ENCODE data around the gene EIF1AD.
A peak's percentile ranks its signal among the peaks of the same experiment; 100 is the strongest.
"Not testable (repeated sequence)": the region's sequence is repeated elsewhere in the genome, so short reads cannot be mapped to it uniquely, and the experiment has no call there.

EIF1AD gene

DNA sequence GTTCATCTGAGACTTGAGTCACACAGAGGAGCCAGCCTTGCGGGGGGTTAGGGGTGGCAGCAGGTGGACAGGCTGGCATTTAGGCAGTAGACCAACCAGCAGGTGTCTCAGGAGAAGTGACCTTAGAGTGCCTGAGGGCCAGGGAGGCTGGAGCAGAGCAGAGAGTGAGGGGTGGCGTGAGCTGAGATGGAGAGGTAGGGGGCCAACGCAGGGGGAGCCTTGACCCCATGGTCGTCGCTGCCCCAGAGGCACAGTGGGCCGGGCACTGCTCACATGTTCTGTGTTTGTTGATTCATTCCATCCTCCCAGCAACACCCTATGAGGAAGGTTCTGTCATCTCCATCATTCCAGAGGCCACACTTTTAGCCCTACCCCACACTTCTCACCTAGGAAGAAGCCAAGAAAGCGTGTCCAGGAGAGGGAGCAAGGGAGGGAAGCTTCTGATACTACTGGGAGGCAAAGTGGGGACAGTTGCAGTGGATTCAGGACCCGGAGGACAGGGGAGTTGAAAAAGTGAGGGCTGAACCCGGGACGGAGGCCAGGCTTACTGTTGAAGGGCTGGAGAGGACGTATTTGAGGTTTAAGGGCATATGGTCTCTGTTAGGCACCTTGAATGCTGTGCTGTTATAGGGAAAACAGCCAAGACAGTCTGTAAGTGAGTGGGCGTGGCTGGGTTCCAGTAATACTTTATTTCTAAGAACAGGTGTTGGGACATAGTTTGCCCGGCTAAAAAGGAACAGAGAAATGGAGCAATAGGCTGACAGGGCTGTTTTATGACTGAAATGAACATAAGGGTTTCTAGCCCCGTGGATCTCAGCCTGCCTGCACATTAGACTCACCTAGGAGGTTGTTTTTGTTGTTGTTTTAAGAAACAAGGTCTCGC lies 33.1 kb downstream of the EIF1AD start:
- DNase-seq (ENCODE audit: low spot score) = no peak

DNA sequence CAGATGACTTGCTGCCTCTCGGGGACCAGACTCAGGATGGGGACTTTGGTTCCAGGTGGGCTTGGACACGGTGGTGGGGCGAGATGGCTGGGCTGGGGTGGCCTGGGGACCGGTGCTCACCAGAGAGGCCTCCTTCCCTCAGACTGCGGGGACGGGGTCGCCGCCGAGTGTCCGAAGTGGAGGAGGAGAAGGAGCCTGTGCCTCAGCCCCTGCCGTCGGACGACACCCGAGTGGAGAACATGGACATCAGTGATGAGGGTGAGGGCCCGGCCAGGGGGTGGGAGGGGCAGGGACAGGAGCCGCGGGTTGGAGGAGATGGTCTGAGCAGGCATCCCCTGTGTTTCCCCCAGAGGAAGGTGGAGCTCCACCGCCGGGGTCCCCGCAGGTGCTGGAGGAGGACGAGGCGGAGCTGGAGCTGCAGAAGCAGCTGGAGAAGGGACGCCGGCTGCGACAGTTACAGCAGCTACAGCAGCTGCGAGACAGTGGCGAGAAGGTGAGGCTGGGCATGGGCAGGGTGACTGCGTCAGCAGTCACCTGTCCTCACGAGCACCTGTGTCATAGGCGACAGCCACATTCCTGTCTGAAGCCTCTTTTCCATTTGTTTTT lies 34.5 kb downstream of the EIF1AD start:
- DNase-seq (ENCODE audit: low spot score) = no peak

DNA sequence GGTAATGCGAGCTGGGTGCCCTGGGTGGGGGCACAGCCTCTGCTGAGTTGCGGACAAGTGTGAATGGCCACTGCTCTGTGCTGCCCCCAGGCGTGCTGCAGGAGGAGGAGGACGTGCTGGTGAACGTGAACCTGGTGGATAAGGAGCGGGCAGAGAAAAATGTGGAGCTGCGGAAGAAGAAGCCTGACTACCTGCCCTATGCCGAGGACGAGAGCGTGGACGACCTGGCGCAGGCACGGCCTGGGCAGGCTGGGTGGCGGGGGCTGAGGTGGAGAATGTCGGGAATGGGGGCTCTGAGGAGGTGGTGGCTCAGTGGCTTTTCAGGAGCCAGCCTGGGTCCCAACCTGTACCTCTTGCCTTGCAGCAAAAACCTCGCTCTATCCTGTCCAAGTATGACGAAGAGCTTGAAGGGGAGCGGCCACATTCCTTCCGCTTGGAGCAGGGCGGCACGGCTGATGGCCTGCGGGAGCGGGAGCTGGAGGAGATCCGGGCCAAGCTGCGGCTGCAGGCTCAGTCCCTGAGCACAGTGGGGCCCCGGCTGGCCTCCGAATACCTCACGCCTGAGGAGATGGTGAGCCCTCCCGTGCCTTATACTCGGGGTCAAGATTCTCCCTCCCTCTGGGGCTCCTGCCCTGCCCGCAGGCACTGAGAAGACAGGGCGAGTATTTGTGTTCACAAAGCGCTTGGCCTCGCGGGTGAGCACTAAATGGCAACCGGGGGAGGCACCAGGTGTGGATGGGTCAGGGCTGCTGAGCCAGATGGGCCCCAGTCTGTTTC lies 35.8 kb downstream of the EIF1AD start:
- no peak for DNase-seq (ENCODE audit: low spot score)

DNA sequence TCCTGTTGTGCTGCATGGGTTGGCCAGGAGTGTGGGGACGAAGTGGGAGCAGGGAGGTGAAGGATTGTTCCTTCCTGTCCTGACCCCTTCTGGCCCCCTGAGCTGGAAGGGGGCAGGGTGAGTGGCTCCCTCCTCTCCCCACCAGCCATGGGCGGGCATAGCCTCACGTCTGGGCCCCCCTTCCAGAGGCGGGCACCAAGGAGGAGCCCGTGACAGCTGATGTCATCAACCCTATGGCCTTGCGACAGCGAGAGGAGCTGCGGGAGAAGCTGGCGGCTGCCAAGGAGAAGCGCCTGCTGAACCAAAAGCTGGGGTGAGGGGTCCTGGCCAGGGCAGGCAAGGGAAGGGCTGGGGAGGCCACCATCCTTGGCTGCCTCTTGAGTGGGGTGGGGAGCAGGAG lies 37.1 kb downstream of the EIF1AD start:
- no peak for DNase-seq (ENCODE audit: low spot score)

DNA sequence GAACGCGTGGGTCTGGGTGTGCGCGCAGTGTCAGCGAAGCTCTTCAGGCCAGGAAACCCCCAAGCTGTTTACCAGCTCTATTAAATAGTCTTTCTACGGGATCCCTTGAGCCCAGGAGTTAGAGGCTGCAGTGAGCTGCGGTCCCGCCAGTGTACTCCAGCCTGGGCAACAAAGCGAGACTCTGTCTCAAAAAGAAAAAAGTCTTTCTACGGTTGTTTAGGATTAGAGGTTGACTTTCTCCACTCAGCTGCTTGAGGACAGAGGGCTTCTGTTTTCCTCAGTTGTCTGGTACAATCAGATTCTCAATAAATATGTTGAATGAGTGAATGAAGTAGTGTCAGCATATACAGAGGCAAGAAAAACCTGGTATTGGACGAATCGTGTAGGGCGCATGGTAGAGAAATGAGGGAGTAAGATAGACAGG lies 39.8 kb downstream of the EIF1AD start:
- no peak for DNase-seq (ENCODE audit: low spot score)

DNA sequence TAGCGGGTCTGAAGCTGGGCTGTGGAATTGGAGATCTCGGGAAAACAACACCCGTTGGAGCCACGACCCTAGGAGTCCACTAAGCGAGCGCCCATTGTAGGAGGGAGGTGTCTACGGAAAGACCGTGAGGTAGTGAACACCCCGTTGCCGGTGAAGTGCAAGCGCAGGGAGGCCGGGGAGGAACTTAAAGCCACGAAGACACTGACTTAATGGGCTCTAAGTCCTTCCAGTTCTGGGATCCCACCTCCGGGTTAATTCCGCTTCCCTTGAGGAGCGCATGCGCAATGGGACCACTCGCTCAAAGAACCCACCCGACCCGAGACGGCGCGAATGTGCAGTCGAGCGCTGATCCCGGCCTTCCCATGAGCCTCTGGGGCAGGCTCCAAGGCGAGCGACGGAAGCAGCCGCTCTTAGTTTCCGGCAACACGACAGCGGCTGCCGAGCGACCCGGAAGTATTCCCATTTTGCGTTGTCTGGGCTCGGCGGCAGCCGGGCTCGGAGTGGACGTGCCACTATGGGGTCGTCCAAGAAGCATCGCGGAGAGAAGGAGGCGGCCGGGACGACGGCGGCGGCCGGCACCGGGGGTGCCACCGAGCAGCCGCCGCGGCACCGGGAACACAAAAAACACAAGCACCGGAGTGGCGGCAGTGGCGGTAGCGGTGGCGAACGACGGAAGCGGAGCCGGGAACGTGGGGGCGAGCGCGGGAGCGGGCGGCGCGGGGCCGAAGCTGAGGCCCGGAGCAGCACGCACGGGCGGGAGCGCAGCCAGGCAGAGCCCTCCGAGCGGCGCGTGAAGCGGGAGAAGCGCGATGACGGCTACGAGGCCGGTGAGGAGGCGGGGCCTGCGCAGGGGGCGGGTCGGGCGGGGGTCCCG lies 40.5 kb downstream of the EIF1AD start, which contains the start of gene SART1:
Gene SART1, plus strand, starts transcription at position 468 of the 874 bp plus-strand sequence. Its CDS starts 47 bp downstream, at position 515.
- peak; percentile 100 for DNase-seq (ENCODE audit: low spot score)

DNA sequence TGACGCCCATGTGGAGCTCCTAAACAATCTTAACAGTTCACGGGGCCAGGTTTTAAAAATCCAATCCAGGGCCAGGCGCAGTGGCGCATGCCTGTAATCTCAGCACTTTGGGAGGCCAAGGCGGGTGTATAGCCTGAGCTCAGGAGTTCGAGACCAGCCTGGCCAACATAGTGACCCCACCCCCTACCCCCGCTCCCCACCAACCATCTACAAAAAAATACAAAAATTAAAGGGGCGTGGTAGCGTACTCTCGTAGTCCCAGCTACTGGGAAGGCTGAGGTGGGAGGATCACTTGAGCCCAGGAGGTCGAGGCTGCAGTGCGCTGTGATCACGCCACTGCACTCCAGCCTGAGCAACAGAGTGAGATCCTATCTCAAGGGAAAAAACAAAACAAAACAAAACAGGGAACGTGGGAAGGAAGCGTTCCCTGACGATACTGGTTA lies 41.1 kb downstream of the EIF1AD start:
- DNase-seq (ENCODE audit: low spot score) = no peak

DNA sequence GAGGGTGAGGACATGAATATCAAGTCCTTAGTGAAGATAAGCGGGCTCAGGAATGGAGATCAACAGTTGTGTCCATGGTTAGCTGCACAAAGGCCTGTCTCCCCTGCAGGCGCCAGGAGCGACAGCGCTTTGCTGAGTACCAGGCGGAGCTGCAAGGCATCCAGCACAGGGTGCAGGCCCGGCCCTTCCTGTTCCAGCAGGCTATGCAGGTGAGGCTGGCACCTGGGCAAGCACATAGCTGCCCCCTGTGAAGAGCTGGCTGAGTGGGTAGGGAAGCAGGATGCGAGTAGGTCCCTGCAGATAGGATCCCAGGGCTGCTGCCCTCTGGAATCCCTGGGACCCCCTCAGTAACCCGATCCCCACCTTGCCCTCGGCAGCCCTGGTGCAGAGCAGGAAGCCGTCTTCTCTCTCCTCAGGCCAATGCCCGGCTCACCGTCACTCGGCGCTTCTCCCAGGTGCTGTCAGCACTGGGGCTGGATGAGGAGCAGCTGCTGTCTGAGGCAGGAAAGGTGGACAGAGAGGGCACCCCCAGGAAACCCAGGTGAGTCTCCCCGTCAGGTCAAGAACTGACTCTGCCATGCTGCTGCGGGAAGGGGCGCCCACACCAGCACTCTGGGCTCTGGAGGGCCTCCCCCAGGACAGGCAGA lies 43.1 kb downstream of the EIF1AD start:
- DNase-seq (ENCODE audit: low spot score) = no peak

DNA sequence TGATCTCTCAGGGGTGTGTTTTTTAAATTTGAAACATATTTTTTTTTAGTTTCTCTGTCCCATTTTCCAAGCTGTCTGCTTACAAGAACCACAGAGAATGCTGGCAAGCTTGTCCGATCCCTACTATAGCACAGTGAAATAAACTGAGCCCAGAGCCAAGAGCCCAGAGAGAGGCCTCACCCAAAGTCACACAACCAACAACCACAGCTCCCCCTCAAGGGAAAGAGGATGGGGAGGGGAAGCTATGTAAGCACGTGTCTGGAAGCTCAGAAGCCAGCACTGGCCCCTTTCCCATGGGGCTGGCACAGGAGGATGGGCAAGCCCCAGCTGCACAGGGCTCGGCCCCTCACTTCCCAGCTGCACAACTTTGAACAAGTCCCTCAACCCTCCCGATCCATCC lies 43.7 kb downstream of the EIF1AD start:
- no peak for DNase-seq (ENCODE audit: low spot score)

DNA sequence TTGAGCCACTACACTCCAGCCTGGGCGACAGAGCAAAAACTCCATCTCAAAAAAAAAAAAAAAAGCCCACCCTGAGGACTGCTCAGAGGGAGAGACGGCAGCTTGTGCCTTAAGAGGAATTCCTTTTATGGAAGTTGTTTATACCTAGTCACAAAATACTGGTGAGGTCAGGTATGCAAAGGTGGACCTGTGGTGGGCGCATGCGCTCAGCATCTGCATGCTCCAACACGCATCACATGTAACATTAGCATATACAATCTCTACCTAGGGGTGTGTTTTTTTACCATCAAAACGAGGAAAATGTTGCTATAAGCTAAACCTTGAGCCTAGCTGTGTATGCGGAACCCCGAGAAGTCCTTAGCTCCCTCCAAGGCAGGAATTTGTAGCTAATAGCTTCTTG lies 47.2 kb downstream of the EIF1AD start:
- no peak for DNase-seq (ENCODE audit: low spot score)

DNA sequence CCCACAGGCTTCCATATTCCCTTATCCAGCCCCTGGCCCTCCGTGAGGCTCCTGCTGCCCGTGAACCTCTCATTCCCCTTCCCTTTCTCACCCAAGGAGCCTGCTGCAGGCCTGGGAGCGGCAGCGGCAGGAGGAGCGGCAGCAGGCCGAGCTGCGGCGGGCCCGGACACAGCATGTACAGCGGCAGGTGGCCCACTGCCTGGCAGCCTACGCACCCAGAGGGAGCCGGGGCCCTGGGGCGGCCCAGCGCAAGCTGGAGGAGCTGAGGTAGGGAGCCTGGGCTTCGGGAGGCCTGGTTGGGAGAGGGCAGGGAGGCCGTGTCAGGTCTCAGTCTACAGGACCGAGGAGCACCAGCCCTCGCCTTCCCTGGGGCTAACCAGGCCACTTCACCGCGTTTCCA lies 48.5 kb downstream of the EIF1AD start:
- DNase-seq (ENCODE audit: low spot score) = no peak

DNA sequence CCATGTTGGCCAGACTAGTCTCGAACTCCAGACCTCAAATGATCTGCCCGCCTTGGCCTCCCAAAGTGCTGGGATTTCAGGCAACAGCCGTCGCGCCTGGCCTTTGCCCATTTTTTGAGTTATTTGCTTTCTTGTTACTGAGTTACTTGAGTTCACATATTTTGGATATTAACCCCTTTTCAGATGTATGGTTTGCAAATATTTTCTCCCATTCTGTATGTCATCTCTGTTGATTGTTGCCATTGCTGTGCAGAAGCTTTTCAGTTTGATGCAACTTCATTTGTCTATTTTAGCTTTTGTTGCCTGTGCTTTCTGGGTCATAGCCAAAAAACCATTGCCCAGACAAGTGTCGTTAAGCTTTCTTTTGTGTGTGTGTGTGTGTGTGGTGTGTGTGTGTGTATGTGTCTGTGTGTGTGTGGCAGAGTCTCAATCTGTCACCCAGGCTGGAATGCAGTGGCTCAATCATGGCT lies 49.9 kb downstream of the EIF1AD start:
- no peak for DNase-seq (ENCODE audit: low spot score)

DNA sequence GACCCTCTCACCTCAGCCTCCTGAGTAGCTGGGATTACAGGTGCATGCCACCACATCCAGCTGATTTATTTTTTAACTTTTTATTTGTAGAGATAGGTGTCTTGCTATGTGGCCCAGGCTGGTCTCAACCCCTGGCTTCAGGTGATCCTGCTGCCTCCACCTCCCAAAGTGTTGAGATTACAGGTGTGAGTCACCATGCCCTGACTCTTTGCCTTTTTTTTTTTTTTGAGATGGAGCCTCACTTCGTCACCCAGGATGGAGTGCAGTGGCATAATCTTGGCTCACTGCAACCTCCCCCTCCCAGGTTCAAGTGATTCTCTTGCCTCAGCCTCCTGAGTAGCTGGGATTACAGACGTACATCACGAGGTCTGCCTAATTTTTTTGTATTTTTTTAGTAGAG lies 50.3 kb downstream of the EIF1AD start:
- DNase-seq (ENCODE audit: low spot score) = not testable (repeated sequence)

DNA sequence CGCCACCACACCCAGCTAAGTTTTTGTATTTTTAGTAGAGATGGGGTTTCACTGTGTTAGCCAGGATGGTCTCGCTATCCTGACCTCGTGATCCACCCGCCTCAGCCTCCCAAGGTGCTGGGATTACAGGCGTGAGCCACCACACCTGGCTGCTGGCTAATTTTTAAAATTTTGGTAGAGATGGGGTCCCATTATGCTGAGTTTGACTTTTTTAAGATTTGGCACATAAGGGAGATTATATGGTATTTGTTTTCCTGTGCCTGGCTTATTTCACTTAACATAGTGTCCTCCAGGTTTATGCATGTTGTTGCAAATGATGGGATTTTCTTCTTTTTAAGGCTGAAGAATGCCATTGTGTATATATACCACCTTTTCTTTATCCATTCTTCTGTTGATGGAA lies 51.2 kb downstream of the EIF1AD start:
- not testable (repeated sequence) for DNase-seq (ENCODE audit: low spot score)

DNA sequence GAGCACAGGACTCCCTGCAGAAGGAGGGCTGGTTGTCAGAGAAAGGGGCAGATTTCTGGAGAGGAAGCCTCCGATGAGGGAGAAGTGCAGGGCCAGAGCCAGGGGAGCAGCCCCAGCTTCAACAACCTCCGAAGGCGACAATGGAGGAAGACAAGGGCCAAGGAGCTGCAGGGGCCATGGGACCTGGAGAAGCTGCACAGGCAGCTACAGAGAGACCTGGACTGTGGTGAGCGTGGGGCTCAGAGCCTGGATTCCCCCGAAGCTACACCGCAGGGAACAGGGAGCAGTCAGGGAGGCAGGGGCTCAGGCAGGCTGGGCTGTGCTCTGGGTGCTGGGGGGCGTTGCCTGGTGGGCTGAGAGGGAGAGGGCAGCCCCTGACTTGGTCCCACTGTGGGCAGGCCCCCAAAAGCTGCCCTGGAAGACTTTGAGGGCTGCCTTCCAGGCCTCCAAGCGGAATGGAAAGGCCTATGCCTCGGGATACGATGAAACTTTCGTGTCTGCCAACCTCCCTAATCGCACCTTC lies 54.3 kb downstream of the EIF1AD start:
- DNase-seq (ENCODE audit: low spot score) = no peak

DNA sequence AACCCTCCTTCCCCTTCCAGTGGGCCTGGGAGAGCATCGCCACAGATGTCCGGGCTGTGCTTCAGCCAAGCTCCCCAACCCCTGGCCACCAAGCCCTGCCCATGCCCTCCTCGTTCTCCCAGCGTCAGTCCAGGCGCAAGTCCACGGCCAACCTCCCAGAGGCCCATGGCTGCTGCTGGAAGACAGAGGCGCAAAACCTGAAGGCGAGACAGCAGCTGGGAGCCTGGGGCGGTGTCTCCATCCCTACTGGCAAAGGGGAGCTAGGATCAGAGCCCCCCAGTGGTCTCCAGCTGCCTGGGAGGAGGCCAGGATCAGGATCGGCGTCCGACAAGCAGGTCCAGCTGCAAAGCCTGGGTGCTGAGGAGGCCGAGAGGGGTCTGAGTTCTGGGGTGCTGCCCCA lies 54.8 kb downstream of the EIF1AD start:
- peak; percentile 42 for DNase-seq (ENCODE audit: low spot score)

DNA sequence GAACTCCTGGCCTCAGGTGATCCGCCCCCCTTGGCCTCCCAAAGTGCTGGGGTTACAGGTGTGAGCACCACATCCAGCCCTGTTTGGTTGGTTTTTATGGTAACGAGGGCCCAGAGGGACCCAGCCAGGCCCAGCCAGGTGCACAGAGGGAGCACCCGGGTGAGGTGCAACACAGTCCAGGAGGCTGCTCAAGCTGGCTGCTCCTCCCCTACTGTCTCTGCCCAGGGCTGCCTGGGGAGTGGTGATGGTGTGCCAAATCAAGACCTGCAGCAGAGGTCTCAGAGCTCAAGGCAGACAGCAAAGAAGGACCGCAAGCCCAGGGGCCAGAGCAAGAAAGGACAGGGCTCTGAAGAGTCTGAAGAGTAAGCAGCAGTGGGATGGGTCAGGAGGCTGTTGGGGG lies 55.3 kb downstream of the EIF1AD start:
- DNase-seq (ENCODE audit: low spot score) = no peak

All from iPS-NIHi11 (cell line).